GM21786 (cell line): ENCODE measurements around the gene APOB.

Source experiments
- ATAC-seq: cut with Tn5 transposase; IDR thresholded peaks from one replicate; pipeline ENCODE4 v1.9.1; 2021; ENCODE audit not compliant: unreplicated experiment

Gene APOB

GRCh38 chr2:20953146-20953824 is 90.6 kb downstream of the APOB start:
- ATAC-seq: no peak
